Measurements from ENCODE around the gene DCUN1D5.
"Not testable (repeated sequence)": the region's sequence is repeated elsewhere in the genome, so short reads cannot be mapped to it uniquely, and the experiment has no call there.

DCUN1D5 gene

DNA sequence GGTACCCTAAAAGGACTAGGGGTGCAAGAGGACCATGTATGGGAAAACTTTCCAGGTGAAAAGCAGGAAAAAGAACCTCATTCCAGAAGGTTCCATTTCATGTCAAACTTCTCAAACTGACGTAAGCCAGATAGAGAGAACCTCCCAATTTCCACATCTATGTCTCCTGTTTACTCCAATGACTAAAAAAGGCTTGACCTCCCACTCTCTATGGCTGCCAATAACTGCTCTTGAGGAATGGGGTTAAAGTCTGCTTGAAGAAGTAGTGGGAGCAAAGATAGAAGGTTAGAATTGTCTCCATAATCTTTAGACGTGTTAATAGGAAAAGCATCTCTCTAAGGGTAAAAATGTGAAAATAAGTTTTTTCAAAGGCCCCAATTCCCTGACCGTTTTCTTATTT is 38.0 kb downstream of the DCUN1D5 start:
- DNase-seq: no peak

DNA sequence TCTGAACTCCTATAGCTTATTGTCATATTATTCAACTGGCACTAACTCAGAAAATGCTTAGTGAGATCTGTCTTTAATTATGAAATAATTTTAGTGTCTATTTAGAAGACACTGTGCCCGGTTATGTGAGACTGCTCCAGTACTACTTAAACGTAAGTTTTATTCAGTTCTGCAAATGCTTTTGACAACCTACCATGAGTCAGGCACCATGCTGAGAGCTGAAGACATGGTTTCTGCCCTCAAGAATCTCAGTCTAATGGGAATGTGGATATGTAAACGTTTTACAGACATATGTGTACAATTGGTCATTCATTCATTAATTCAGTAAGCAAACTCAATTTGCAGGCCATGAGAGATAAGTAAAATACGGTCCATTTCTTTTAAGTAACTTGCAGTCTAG is 40.0 kb downstream of the DCUN1D5 start:
- no peak for DNase-seq

DNA sequence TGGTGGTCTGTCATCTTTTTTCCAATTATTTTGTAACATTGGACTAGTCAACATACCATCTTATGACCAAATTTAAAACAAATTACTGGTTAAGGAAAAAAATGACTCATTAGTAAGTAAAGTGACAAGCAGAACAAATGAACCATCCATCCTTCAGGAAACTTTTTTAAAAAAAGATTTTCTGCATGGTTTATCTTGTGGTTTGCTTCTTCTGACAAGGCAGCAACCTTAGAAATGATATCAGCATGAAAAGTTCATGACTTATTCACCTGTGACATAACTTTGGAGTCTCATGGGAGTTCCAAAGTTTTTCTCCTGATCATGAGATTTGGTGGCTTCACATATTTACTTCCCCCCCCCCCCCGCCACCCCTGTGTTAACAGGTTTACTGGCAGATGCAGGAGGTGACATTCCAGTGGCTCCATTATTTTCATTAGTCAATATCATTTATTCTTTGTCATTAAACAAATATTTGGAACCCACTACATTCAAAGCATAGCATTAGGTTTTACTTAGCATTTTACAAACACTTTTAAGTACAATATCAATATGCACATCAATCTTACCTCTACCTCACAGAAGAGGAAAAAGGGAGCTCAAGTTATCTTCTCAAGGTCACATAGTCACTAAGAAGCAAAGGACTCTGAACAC is 40.7 kb downstream of the DCUN1D5 start:
- DNase-seq: no peak

DNA sequence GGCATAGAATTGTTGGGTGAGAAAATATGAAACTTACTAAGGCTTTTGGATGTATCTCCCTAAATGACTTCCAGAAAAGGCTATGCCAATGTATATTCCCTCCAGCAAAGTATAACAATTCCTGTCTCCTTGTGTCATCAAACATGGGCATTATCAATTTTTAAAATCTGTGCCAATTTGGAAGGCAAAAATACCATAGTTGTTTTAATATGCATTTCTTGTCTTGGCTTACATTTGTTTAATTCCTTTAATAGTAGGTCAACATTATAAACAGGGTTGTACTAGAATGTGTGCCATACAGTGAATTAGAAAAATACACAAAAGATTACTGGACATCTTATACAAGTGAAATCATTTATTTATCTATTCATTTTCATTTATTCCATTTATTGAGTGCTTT is 41.6 kb downstream of the DCUN1D5 start:
- DNase-seq: no peak

DNA sequence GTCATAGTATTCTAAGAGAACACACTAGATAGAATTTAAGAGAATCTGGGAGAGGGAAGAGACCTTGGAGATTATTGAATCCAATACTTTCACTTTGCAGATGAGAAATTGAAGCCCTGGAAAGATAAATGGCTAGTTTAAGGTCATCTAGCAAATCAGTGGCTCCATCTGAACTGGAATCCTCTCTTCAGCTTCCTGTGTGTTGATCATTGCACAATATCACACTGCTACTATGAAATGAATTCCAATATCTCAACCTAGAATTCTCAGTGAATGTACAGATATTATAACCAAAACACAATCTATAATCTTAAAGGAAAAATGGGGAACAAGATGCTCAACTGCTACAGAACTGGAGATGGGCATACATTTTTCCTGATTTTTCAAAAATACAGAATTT is 44.1 kb downstream of the DCUN1D5 start:
- DNase-seq: no peak

DNA sequence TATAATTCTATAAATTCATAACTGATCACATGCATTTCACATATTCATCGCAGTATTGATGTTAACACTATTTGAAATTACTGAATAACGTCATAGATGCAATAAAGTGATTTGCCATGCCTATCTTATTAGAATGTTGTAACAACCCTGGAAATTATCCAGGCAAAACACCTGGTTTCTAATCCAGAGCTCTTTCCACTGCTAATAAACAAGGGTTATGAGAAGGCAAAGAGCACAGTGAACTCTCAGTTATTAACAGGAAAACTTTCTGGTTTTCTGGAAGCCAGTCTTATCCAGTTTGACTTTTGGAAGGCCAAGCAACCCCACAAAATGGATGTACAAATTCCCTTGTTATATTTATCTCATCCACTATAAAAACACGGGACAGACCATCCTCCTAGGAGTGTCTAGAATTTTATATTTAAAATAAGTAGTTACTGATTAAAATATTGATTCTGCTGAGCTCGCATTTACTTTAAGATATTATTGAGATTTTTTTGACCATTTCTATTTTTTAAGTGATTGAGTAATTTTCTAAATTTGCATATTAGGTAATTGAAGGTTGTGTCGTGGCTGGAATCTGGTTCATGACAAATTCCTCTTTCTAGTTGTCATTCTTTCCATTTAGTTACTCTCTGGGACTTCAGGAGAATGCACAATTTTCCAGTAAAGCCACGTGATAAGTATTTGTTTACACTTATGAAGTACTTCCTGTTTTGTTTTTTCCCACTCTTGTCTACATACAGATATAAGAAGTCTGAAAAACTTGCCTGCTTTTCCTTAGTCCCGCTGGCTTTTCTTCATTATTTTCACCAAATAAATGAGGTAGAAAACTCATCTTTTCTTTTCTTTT is 47.9 kb downstream of the DCUN1D5 start:
- DNase-seq: no peak

DNA sequence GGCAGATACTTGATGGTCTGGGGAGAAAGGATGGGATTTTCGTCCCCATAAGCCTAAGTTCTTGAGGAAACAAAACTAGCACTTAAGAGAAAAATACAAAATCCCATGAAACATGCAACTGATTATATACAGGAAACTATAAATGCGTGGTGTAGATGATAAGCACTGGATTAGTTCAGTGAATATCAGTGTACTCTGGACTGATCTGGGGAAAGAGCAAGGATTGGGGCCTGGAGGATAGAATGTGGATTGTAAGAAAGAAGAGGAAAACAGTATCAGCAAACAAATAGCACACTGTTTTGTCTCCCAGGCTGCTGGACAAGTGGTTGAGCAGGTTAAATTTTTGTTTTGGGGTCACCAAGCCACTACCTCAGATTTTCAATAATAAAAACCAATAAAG is 49.8 kb downstream of the DCUN1D5 start:
- no peak for DNase-seq

DNA sequence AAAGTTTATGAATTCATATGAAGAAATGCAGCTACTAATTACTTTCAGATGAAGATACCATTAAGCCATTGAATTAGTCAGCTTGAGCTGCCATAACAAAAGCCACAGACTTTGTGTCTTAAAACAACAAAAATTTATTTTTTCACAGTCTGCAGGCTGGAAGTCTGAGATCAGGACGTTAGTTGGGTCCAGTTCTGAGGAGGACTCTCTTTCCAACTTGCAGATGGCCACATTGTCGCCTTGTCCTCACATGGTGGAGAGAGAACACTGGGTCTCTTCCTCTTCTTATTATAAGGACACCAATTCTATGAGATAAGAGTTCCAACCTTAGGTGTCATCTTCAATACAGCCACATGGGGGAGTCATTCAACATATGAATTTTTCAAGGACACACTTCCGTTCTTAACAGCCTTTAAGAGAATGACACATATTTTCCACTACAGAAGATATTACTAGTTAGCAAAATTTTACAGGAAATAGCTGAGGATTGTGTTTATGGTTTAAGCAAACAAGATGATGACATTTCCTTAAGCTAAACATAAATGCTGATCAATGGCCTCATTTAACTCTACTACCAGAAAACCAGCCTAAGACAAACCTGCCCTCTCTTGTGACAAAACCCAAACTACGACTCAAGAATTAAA is 56.0 kb downstream of the DCUN1D5 start:
- peak; percentile 58 for DNase-seq

DNA sequence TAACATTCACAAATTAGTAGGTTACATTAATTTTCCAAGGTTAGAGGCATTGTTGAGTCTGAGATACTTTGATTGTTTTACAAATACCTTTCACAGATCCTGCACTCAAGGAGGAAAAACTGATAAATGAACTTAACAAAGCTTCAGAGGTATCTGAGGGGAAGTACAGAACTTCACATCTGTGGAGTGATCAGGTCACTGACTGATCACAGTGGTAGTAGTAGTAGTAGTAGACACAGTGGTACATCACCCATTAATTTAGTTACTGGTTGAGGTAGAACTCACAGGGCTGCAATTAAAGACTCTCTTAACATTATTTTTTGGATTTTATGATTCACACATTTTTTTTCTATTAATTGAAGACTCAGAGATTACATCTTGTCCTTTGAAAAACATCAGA is 56.7 kb downstream of the DCUN1D5 start:
- no peak for DNase-seq

DNA sequence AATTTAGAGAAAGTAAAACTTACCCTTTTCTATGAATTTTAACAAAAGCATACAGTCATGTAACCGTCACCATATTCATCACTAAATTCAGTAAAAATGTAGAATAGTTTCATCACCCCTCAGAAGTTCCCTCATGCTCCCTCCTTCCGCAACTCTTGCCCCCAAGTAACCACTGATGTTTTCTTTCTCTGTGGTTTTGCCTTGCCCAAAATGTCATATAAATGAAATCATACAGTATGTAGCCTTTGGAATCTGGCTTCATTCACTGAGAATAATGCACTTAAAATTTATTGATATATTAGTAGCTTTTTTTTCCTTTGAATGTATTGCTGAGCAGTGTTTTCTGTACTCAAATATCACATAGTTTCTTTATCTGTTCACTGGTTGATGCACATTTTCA is 60.1 kb downstream of the DCUN1D5 start:
- DNase-seq: no peak

DNA sequence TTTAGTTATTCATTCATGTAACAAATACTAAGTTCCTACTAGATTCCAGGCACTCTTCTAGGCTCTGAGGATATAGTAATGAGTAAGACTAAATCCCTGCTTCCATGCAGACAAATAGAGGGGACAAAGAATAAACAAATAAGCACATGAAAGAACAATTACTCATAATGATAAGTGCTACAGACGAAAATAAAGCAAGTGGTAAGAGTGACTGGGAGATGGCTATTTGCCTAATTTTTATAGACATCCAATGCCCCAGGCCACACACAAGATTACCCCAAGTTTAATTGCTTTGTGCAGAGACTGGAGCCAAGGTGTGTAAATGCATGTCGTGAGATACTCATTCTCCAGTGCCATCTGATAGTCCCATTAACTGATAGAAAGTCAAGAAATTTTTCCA is 62.6 kb downstream of the DCUN1D5 start:
- no peak for DNase-seq

DNA sequence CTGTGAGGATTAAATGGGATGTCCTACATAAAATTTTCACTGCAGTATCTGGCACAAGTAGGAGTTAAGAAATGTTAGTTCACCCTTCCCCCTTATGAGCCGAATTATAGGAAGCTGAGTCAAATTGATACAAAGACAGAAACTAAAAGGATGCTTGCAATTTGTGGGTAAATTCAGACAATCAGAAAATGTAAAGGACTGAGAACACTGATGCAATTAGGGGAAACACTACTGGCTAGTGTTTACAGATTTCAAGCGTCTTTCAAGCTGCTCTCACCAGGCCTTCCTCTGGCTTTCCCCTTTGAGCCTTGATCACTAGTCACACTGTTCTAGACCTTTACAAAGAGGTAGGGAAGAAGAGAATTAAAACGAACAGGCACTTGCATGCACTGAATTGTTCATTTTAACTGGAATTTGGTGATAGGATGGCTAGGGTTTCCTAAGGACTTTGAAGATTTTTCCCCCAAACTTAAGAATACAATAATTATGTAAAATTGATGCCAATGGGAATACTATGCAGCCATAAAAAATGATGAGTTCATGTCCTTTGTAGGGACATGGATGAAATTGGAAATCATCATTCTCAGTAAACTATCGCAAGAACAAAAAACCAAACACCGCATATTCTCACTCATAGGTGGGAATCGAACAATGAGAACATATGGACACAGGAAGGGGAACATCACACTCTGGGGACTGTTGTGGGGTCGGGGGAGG is 63.5 kb downstream of the DCUN1D5 start:
- not testable (repeated sequence) for DNase-seq

DNA sequence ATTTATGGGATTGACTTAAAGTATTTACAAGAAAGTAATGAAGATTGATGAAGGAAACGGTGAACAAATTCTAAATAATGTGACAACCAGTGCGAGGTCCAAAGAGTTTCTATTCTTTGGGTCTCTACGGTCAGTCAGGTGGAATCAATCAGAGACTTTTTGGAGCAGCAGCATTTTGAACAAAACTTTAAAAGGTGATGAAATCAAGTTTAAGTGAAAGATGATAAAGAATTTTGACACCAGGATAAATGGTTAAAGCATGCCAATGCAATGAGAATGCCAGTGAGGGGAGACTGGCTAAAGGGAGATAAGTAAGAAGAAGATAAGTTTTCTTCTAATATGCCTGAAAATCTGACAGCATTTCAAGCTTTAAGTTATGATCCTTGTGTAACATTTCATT is 67.9 kb downstream of the DCUN1D5 start:
- no peak for DNase-seq

DNA sequence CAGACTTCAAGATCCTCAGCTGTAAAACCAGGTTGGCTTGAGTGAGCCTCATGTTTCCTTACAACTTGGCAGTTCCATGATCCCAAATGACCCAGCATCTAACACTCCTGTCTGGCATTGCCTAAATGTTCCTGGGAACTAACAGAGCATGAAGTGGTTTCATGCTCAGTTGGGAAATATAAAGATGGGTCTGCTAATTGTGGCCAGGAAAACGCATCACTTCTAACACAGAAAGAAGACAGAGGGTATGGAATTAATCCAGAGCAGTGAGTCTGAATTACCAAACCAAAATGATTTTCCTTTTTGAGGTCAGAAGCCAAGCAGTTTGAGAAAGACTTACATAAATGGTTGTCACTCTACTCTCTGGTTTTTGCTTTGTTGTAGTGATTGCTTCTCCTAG is 75.9 kb downstream of the DCUN1D5 start:
- no peak for DNase-seq

DNA sequence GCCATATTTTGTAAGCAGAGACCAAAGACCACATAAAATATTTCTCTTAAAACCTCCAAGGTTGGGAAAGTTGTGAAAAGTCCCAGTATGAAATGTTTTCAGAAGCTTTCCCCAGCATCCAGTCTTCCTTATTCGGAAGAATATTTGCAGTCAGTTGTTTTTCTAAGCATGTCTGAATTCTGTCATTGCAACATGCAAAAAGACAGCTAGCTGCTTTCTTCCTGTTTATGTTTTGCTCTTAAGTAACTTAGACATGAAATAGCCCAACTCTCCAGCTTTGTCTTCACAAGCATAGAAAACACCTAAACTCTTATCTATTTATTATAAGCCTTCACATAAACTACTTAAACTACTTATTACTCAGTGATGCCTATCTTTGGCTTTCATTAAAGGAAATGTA is 78.5 kb downstream of the DCUN1D5 start:
- DNase-seq: no peak
